ENCODE results near the gene PLXNA4. TPM values are rescaled to one million over a fixed set of nuclear protein-coding genes. Genes with fewer than 3 reads are reported as not detected.

The PLXNA4 gene
- total and polyA plus RNA-seq, 3 donors from 2014 or later: 3.4 to 5.5 (median 3.8) TPM

- no peak for TF ChIP-seq POLR2A (IDR thresholded peaks at IDR 0.05)
- TF ChIP-seq CTCF (IDR thresholded peaks at IDR 0.05): no peak
- 84 to 90% methylated on average over 2 of the region's 2 CpGs for WGBS, 2 donors
- H3K9me3 ChIP-seq: no peaks in the 10 kb centered on the region
- no peaks in the 10 kb centered on the region for H3K27me3 ChIP-seq
- peaks cover 5% of the 10 kb centered on the region for H3K4me1 ChIP-seq
- H3K4me3 ChIP-seq: no peak overlapping the region
- intact Hi-C loops (cut with DNase I; ENCODE audit: low total_unique reads): no loop called here
- no peak for DNase-seq
- H3K36me3 ChIP-seq (ENCODE audit: low read depth, missing control alignments): no peaks in the 10 kb centered on the region
- no peak overlapping the region for H3K27ac ChIP-seq
Observed at GRCh38 chr7:132433301-132433700, 143.0 kb downstream of the PLXNA4 start.

GRCh38 chr7:132430861-132431822 lies 145.1 kb downstream of the PLXNA4 start:
- H3K9me3 ChIP-seq: no peaks in the 10 kb centered on the region
- H3K27ac ChIP-seq: no peak overlapping the region
- no peak for DNase-seq
- H3K36me3 ChIP-seq (ENCODE audit: low read depth, missing control alignments): no peaks in the 10 kb centered on the region
- 83 to 88% methylated on average over 13 of the region's 13 CpGs for WGBS, 2 donors
- peaks cover 5% of the 10 kb centered on the region for H3K4me1 ChIP-seq
- H3K4me3 ChIP-seq: no peak overlapping the region
- intact Hi-C loops (cut with DNase I; ENCODE audit: low total_unique reads): no loop called here
- TF ChIP-seq CTCF (IDR thresholded peaks at IDR 0.05): no peak
- TF ChIP-seq POLR2A (IDR thresholded peaks at IDR 0.05): no peak
- H3K27me3 ChIP-seq: no peaks in the 10 kb centered on the region

DNA sequence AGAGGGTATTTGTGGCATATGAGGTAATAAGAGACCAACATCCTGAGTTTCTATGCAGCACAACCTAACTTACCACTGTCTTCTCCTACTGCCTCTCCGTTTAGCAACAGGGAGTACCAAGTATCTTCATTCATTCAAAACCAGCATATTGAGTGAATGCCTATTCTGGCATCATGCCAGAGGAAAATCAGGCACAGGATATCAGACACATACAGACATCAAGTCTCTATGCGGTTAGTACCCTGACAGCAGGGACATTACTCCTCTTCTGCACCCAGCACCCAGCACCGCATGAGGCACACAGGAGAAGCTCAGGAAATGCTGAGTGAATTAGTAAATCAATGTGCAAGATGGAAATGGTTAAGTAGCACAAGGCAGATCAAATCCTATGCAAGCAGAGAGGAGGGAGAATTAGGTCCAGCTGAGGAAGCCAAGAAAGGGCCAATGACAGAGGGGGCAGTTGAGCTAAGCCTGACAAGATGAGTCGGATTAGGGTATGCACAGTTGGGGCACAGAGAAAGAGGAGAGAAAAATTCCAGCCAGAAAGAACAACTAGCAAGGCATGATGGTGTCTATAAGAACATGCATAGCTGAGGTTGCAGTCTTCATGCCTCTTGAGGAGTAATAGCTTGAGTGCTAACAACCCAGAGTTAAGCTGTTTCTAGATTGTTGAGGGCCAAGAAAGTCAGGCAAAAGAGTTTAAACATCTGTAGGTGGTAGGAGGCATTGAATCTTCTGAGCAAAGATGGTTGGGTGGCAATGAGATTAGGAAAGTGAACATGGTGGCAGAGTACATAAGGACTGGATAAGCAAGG lies 146.0 kb downstream of the PLXNA4 start:
- no peaks in the 10 kb centered on the region for H3K36me3 ChIP-seq (ENCODE audit: low read depth, missing control alignments)
- H3K27me3 ChIP-seq: no peaks in the 10 kb centered on the region
- no peaks in the 10 kb centered on the region for H3K9me3 ChIP-seq
- DNase-seq: no peak
- no peak overlapping the region for H3K27ac ChIP-seq
- peaks cover 9% of the 10 kb centered on the region for H3K4me1 ChIP-seq
- TF ChIP-seq CTCF (IDR thresholded peaks at IDR 0.05) (no peak), POLR2A (IDR thresholded peaks at IDR 0.05) (no peak)
- WGBS, 2 donors: 93 to 96% methylated on average over 4 of the region's 4 CpGs
- no peak overlapping the region for H3K4me3 ChIP-seq
- intact Hi-C loops (cut with DNase I; ENCODE audit: low total_unique reads): no loop called here

DNA sequence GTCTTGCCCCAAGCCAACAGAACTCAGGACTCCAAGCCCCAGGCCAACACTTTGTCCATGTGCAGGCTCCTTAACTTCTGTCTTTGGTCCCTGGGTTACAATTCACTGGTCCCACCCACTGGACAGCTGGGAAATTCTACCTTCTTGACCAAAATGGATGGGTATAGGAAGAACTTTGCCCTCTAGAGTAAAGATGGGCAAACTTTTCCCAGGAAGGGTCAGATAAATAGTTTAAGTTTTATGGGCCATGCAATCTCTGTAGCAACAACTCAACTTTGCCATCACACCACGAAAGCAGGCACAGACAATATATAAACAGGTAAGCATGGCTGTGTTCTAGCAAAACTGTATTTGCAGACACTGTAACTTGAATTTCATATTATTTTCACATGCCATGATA lies 147.1 kb downstream of the PLXNA4 start:
- intact Hi-C loops (cut with DNase I; ENCODE audit: low total_unique reads): no loop called here
- 95 to 96% methylated on average over 1 of the region's 1 CpG for WGBS, 2 donors
- TF ChIP-seq CTCF (IDR thresholded peaks at IDR 0.05) (no peak), POLR2A (IDR thresholded peaks at IDR 0.05) (no peak)

More for the DNA sequence above, 147.1 kb downstream of the PLXNA4 start:
- no peaks in the 10 kb centered on the region for H3K9me3 ChIP-seq
- no peaks in the 10 kb centered on the region for H3K27me3 ChIP-seq
- DNase-seq: no peak
- no peak overlapping the region for H3K27ac ChIP-seq
- no peaks in the 10 kb centered on the region for H3K36me3 ChIP-seq (ENCODE audit: low read depth, missing control alignments)
- H3K4me1 ChIP-seq: peaks cover 9% of the 10 kb centered on the region
- H3K4me3 ChIP-seq: no peak overlapping the region
